ENCODE results near the gene INHBC. TPM values are rescaled to one million over a fixed set of nuclear protein-coding genes. Genes with fewer than 3 reads are reported as not detected.
A peak's percentile ranks its signal among the peaks of the same experiment; 100 is the strongest.

Gene INHBC
- total and polyA plus RNA-seq, 10 donors: 0.19 TPM; not detected in 9

DNA sequence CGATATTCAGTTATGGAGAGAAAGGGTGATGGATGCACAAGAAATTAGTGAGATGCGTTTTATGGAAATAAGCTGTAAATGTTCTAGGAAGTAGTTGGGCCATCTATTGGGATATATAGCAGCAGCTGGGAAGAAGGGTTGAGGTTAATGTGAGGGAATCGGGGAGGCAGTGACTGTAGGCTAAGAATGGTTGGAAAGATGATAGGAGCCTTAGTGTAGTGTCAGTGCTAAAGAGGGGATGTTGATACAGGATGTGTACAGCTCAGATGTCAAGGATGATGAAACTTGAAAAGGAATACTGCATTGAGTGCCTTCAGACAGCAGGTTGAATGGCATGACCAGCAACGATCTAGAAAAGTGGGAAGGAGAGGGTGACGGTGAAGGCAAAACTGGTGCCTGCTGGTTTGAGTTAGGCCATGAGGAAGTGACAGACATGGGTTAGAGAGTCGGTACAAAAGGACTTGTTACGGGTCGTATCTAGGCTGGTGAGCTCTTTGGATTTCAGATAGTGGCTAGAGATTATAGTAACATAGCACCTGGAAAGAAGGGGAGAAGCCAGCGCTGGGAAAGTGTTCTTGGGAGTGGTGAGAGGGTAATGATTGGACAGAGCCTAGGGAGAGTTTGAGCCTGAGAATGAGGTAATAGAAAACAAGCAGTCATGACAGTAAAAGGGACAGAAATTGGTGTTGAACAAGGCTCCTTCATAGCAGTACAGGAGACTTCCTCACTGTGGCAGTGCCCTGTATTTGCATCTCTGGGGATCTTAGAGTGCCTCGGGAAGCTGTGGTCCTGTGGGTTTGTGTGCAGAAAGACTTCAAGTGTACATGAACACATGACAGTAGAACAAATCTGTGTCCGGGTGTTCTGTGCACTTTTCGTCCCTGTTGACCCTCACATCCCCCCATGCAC lies 62.9 kb downstream of the INHBC start:
- H3K36me3 ChIP-seq: peaks cover 0 to 91% (median 67%) of the 10 kb centered on the region in 6 donors
- no peaks in the 10 kb centered on the region for H3K27me3 ChIP-seq (replicated peaks in 1 of 7)
- peaks cover 0 to 12% (median 0%) of the 10 kb centered on the region in 6 donors for H3K4me1 ChIP-seq
- TF ChIP-seq POLR2A (IDR thresholded peaks at IDR 0.05): no peak
- TF ChIP-seq POLR2AphosphoS5 (IDR thresholded peaks at IDR 0.05): no peak
- TF ChIP-seq CTCF (IDR thresholded peaks at IDR 0.05 in 8 of 11, conservative IDR thresholded peaks at IDR 0.05 in 3 of 11): no peak
- peak; percentile 11 for DNase-seq
- H3K9me3 ChIP-seq: no peaks in the 10 kb centered on the region
- no peak overlapping the region for H3K4me3 ChIP-seq
- intact Hi-C loops (cut with DNase I; ENCODE audit: low total_unique reads): no loop called here
- H3K27ac ChIP-seq: no peak overlapping the region
- WGBS, 5 donors: 86 to 94% (median 90%) methylated on average over 12 of the region's 12 CpGs

GRCh38 chr12:57498132-57498502 lies 63.5 kb downstream of the INHBC start:
- WGBS, 5 donors: 88 to 90% (median 89%) methylated on average over 9 of the region's 9 CpGs
- H3K4me3 ChIP-seq: no peak overlapping the region
- no peak for TF ChIP-seq POLR2A (IDR thresholded peaks at IDR 0.05)
- TF ChIP-seq POLR2AphosphoS5 (IDR thresholded peaks at IDR 0.05): peak in 1 of 3 donors; percentile 14
- no peak for TF ChIP-seq CTCF (IDR thresholded peaks at IDR 0.05 in 8 of 11, conservative IDR thresholded peaks at IDR 0.05 in 3 of 11)
- peaks cover 0 to 92% (median 72%) of the 10 kb centered on the region in 6 donors for H3K36me3 ChIP-seq
- no peaks in the 10 kb centered on the region for H3K9me3 ChIP-seq
- intact Hi-C loops (cut with DNase I; ENCODE audit: low total_unique reads): no loop called here
- peaks cover 0 to 12% (median 0%) of the 10 kb centered on the region in 6 donors for H3K4me1 ChIP-seq
- peak; percentile 41 for DNase-seq
- H3K27me3 ChIP-seq (replicated peaks in 1 of 7): no peaks in the 10 kb centered on the region
- no peak overlapping the region for H3K27ac ChIP-seq

DNA sequence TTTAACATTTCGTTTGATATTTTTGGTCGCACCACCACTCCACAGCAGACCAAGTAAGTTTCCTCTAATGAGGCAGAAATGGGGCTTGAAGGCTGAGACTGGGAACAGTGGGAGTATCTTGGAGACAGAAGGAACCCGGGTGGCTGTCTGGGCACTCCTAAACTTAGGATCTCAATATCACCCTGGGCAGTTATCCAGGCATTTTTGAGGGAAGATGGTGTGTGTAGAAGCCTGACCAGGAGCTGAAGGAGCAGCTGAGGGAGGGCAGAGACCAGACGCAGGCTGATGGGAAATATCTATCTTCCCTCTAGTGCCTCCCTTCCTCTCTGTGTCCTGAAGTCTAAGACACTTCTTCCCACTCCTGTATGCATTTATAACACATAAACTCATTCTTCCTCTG lies 64.0 kb downstream of the INHBC start:
- DNase-seq: no peak
- WGBS, 5 donors: 95 to 99% (median 99%) methylated on average over 4 of the region's 4 CpGs
- no peak overlapping the region for H3K4me3 ChIP-seq
- H3K4me1 ChIP-seq: peaks cover 0 to 12% (median 0%) of the 10 kb centered on the region in 6 donors
- H3K27me3 ChIP-seq (replicated peaks in 1 of 7): no peaks in the 10 kb centered on the region
- intact Hi-C loops (cut with DNase I; ENCODE audit: low total_unique reads): no loop called here
- no peaks in the 10 kb centered on the region for H3K9me3 ChIP-seq
- H3K36me3 ChIP-seq: peaks cover 0 to 97% (median 76%) of the 10 kb centered on the region in 6 donors
- no peak for TF ChIP-seq POLR2A (IDR thresholded peaks at IDR 0.05)
- no peak overlapping the region for H3K27ac ChIP-seq

- Histone ChIP-seq H3K4me1 (peaks cover 0 to 12% (median 0%) of the 10 kb centered on the region in 6 donors), H3K9me3 (no peaks in the 10 kb centered on the region), H3K27me3 (replicated peaks in 1 of 7) (no peaks in the 10 kb centered on the region), H3K27ac (peak overlapping the region in 3 of 8 donors; percentile 8 to 31 (median 19)), H3K36me3 (peaks cover 0 to 100% (median 82%) of the 10 kb centered on the region in 6 donors), H3K4me3 (no peak overlapping the region)
- no peak for TF ChIP-seq POLR2A (IDR thresholded peaks at IDR 0.05)
- no peak for TF ChIP-seq CTCF (IDR thresholded peaks at IDR 0.05 in 8 of 11, conservative IDR thresholded peaks at IDR 0.05 in 3 of 11)
- no peak for TF ChIP-seq POLR2AphosphoS5 (IDR thresholded peaks at IDR 0.05)
- peak; percentile 62 for DNase-seq
- WGBS, 5 donors: 73 to 96% (median 82%) methylated on average over 11 of the region's 11 CpGs
- intact Hi-C loops (cut with DNase I; ENCODE audit: low total_unique reads): no loop called here
Measured at GRCh38 chr12:57500213-57500612, 65.6 kb downstream of the INHBC start.

Small RNA genes within 50 kb of the gene (small RNA-seq; reads per million reads assigned to genes)
- 0 reads per million in 4 donors for gene RNU6-879P

Other genes with a start within 250 kb of the INHBC start
- gene NXPH4, start 218.0 kb upstream of the INHBC start, total RNA-seq: under 1 TPM in 3 of 7 donors, not detected in 4; 0.28 to 0.60 (median 0.54) TPM
- gene NXPH4, start 218.0 kb upstream of the INHBC start, polyA plus RNA-seq: under 1 TPM; 0.11 to 0.19 (median 0.15) TPM
- 10 to 100 TPM; 52.2 to 86.6 (median 63.8) TPM for gene SHMT2, start 205.1 kb upstream of the INHBC start, total RNA-seq
- gene SHMT2, start 205.1 kb upstream of the INHBC start, polyA plus RNA-seq: 10 to 100 TPM; 47.3 to 72.7 (median 57.8) TPM
- gene STAC3, start 183.6 kb upstream of the INHBC start, total RNA-seq: 1 to 10 TPM; 3.4 to 9.8 (median 5.6) TPM
- gene STAC3, start 183.6 kb upstream of the INHBC start, polyA plus RNA-seq: 10 to 100 TPM; 10.1 to 16.4 (median 10.4) TPM
- gene R3HDM2, start 3.7 kb upstream of the INHBC start, total RNA-seq: 10 to 100 TPM; 46.1 to 90.8 (median 61.2) TPM
- gene R3HDM2, start 3.7 kb upstream of the INHBC start, polyA plus RNA-seq: 10 to 100 TPM; 11.3 to 16.9 (median 13.2) TPM
- gene INHBE, start 20.5 kb downstream of the INHBC start, total RNA-seq: not detected
- gene INHBE, start 20.5 kb downstream of the INHBC start, polyA plus RNA-seq: under 1 TPM in 1 of 3 donors, not detected in 2; 0.02 TPM
- gene GLI1, start 25.0 kb downstream of the INHBC start, total RNA-seq: 1 to 10 TPM in 4 of 7 donors, under 1 TPM in 3; 0.46 to 3.6 (median 1.1) TPM
- gene GLI1, start 25.0 kb downstream of the INHBC start, polyA plus RNA-seq: 1 to 10 TPM in 1 of 3 donors, under 1 TPM in 2; 0.63 to 1.2 (median 0.77) TPM
- 100 to 1,000 TPM; 148 to 328 (median 226) TPM for gene ARHGAP9, start 45.1 kb downstream of the INHBC start, total RNA-seq
- 100 to 1,000 TPM; 190 to 400 (median 251) TPM for gene ARHGAP9, start 45.1 kb downstream of the INHBC start, polyA plus RNA-seq
- gene MARS1, start 53.3 kb downstream of the INHBC start, total RNA-seq: 100 to 1,000 TPM in 4 of 7 donors, 10 to 100 TPM in 3; 72.4 to 186 (median 146) TPM
- 100 to 1,000 TPM in 1 of 3 donors, 10 to 100 TPM in 2; 67.4 to 104 (median 89.2) TPM for gene MARS1, start 53.3 kb downstream of the INHBC start, polyA plus RNA-seq
- gene DDIT3, start 85.7 kb downstream of the INHBC start, total RNA-seq: 10 to 100 TPM; 18.0 to 27.7 (median 21.6) TPM
- 10 to 100 TPM; 39.8 to 43.9 (median 43.4) TPM for gene DDIT3, start 85.7 kb downstream of the INHBC start, polyA plus RNA-seq
- gene MBD6, start 88.0 kb downstream of the INHBC start, total RNA-seq: 100 to 1,000 TPM in 4 of 7 donors, 10 to 100 TPM in 3; 52.9 to 171 (median 110) TPM
- gene MBD6, start 88.0 kb downstream of the INHBC start, polyA plus RNA-seq: 10 to 100 TPM; 14.8 to 65.0 (median 61.2) TPM
- gene DCTN2, start 112.4 kb downstream of the INHBC start, total RNA-seq: 100 to 1,000 TPM in 4 of 7 donors, 10 to 100 TPM in 3; 68.5 to 152 (median 101) TPM
- gene DCTN2, start 112.4 kb downstream of the INHBC start, polyA plus RNA-seq: 10 to 100 TPM; 53.3 to 67.3 (median 66.8) TPM
- under 1 TPM in 6 of 7 donors, not detected in 1; 0.09 to 0.76 (median 0.32) TPM for gene KIF5A, start 115.3 kb downstream of the INHBC start, total RNA-seq
- gene KIF5A, start 115.3 kb downstream of the INHBC start, polyA plus RNA-seq: under 1 TPM; 0.07 to 0.13 (median 0.08) TPM
- gene PIP4K2C, start 156.4 kb downstream of the INHBC start, total RNA-seq: 10 to 100 TPM; 15.0 to 20.9 (median 18.8) TPM
- gene PIP4K2C, start 156.4 kb downstream of the INHBC start, polyA plus RNA-seq: 1 to 10 TPM; 5.7 to 7.5 (median 6.3) TPM
- 10 to 100 TPM; 15.3 to 30.7 (median 21.0) TPM for gene DTX3, start 170.0 kb downstream of the INHBC start, total RNA-seq
- 10 to 100 TPM; 13.7 to 24.3 (median 22.2) TPM for gene DTX3, start 170.0 kb downstream of the INHBC start, polyA plus RNA-seq
- gene ARHGEF25, start 176.7 kb downstream of the INHBC start, total RNA-seq: 10 to 100 TPM in 6 of 7 donors, 1 to 10 TPM in 1; 9.3 to 19.5 (median 14.8) TPM
- 10 to 100 TPM; 13.7 to 26.6 (median 22.5) TPM for gene ARHGEF25, start 176.7 kb downstream of the INHBC start, polyA plus RNA-seq
- 1 to 10 TPM in 3 of 7 donors, under 1 TPM in 4; 0.39 to 2.2 (median 0.79) TPM for gene B4GALNT1, start 198.4 kb downstream of the INHBC start, total RNA-seq
- gene B4GALNT1, start 198.4 kb downstream of the INHBC start, polyA plus RNA-seq: 1 to 10 TPM in 1 of 3 donors, under 1 TPM in 2; 0.83 to 1.5 (median 0.93) TPM

Measured in spleen (tissue), 11 donors.